K562 (cell line): ENCODE results near the gene EPHB1. TPM values are rescaled to one million over a fixed set of nuclear protein-coding genes. Genes with fewer than 3 reads are reported as not detected.

Source experiments
- BRD9 ChIP-seq: fragments of 450-650 bp; IDR thresholded peaks from 2 replicates; pipeline ENCODE4 v1.6.1; 2018; ENCODE audit warnings: low read depth; ENCODE audit not compliant: partially characterized antibody
- CHD2 ChIP-seq: IDR thresholded peaks from 2 replicates; pipeline ENCODE4 v1.6.1; 2011; ENCODE audit warnings: low read depth, low read length
- ESRRB ChIP-seq: fragments of 250-450 bp; sonication (Bioruptor Pico); IDR thresholded peaks from 2 replicates; pipeline ENCODE4 v1.5.0; 2020; ENCODE audit warnings: mild to moderate bottlenecking, moderate library complexity, borderline replicate concordance
- MXI1 ChIP-seq: IDR thresholded peaks from 2 replicates; pipeline ENCODE4 v1.6.1; 2011; ENCODE audit warnings: low read depth, mild to moderate bottlenecking, improper control_type of control experiment, low read length
- MYNN ChIP-seq, 2 experiments: sonication (generic); formaldehyde crosslinking in 1 of 2; IDR thresholded peaks; 2 replicates each; pipeline versions ENCODE4 v1.5.0 to v1.6.1; 2016 to 2020; ENCODE audit warnings: antibody characterized with exemption in 1 of 2, missing genetic modification reagents in 1 of 2
- NCOA6 ChIP-seq: fragments of 450-650 bp; IDR thresholded peaks from 2 replicates; pipeline ENCODE4 v1.6.1; 2017; ENCODE audit warnings: mild to moderate bottlenecking
- SIN3B ChIP-seq: fragments of 450-650 bp; IDR thresholded peaks from 2 replicates; pipeline ENCODE4 v1.6.1; 2017; ENCODE audit warnings: low read depth, mild to moderate bottlenecking, moderate library complexity
- polyA plus RNA-seq, 8 experiments: library from polyadenylated mRNA; depleted of rRNA in 4 of 8; stranded (reverse) in 5 of 8; unstranded in 3 of 8; fragments of >200 nt; fragmentation: Nextera tagmentation in 2 of 8; fragmentation: Illumina TruSeq in 1 of 8; extraction: Ambion mirVana in 2 of 8; extraction: Trizol in 1 of 8; gene quantifications; 2 replicates each; pipeline versions ENCODE4 v1.2.1 to v1.2.3, GENCODE V29; 2011 to 2014; ENCODE audit warnings: inconsistent platforms in 1 of 8, missing spikeins in 1 of 8
- total RNA-seq, 7 experiments: library from RNA; depleted of rRNA in 6 of 7; stranded (reverse); fragments of >200 nt in 6 of 7; fragmentation: Illumina TruSeq in 2 of 7; extraction: Trizol in 2 of 7; gene quantifications; 2 replicates each; pipeline versions ENCODE4 v1.2.1 to v1.2.3, GENCODE V29; 2011 to 2021; ENCODE audit warnings: low replicate concordance in 1 of 7
- TF ChIP-seq, protein P1 (sequence below): fragments of 250-450 bp; sonication (Bioruptor Pico); IDR thresholded peaks from 2 replicates; pipeline ENCODE4 v1.5.0; 2022; ENCODE audit warnings: mild to moderate bottlenecking
- TF ChIP-seq, protein P2 (sequence below): fragments of 450-650 bp; formaldehyde crosslinking; IDR thresholded peaks from 2 replicates; pipeline ENCODE4 v1.4.0; 2020; ENCODE audit warnings: mild to moderate bottlenecking, moderate library complexity
- TF ChIP-seq, protein P3 (sequence below): fragments of 250-450 bp; sonication (Bioruptor Pico); IDR thresholded peaks from 2 replicates; pipeline ENCODE4 v1.8.0; 2021; ENCODE audit warnings: borderline replicate concordance, mild to moderate bottlenecking, moderate library complexity; ENCODE audit not compliant: poor library complexity, severe bottlenecking

The EPHB1 gene
- total and polyA plus RNA-seq, 9 of the 15 experiments (the other 6 are each of a cell fraction or from before 2014, with no cell fraction given), result 0.29 TPM; not detected in 8

DNA sequence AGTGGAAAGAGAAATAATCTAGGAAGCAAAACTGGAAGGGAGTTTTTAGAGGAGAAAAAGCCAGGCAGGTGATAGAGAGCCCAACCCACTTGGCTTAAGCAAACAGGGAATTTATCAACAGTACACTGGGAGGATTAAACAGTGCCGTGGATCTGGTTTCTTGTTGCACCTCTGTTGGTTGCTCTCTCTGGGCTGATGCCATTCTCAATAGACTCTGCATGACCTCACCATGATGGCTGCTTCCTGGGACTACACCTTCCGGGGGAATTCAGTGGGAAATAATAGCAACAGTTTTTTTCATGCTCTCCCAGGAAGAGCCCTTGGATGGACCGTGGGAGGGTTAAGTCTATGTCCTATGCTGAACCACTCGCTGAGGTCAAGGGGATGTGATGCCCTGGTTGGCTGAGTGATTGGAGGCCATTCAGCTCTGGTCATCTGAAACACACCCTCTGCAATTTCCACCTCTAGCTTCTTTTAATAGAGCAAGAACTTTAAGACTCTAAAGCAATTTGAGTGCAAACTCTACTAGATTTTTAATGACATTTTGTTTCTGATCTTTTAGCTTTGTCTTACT, 74.2 kb downstream of the EPHB1 start (continued):
- TF ChIP-seq NCOA6, result no peak
- TF ChIP-seq SIN3B, result no peak
- TF ChIP-seq CHD2, result no peak
- TF ChIP-seq, protein P1, sequence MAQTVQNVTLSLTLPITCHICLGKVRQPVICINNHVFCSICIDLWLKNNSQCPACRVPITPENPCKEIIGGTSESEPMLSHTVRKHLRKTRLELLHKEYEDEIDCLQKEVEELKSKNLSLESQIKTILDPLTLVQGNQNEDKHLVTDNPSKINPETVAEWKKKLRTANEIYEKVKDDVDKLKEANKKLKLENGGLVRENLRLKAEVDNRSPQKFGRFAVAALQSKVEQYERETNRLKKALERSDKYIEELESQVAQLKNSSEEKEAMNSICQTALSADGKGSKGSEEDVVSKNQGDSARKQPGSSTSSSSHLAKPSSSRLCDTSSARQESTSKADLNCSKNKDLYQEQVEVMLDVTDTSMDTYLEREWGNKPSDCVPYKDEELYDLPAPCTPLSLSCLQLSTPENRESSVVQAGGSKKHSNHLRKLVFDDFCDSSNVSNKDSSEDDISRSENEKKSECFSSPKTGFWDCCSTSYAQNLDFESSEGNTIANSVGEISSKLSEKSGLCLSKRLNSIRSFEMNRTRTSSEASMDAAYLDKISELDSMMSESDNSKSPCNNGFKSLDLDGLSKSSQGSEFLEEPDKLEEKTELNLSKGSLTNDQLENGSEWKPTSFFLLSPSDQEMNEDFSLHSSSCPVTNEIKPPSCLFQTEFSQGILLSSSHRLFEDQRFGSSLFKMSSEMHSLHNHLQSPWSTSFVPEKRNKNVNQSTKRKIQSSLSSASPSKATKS, result no peak
- TF ChIP-seq MXI1, result no peak
- TF ChIP-seq ESRRB, result no peak
- TF ChIP-seq, protein P2, sequence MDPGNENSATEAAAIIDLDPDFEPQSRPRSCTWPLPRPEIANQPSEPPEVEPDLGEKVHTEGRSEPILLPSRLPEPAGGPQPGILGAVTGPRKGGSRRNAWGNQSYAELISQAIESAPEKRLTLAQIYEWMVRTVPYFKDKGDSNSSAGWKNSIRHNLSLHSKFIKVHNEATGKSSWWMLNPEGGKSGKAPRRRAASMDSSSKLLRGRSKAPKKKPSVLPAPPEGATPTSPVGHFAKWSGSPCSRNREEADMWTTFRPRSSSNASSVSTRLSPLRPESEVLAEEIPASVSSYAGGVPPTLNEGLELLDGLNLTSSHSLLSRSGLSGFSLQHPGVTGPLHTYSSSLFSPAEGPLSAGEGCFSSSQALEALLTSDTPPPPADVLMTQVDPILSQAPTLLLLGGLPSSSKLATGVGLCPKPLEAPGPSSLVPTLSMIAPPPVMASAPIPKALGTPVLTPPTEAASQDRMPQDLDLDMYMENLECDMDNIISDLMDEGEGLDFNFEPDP, result no peak
- TF ChIP-seq BRD9, result no peak
- TF ChIP-seq MYNN (IDR thresholded peaks at IDR 0.05), result no peak
- no peak for TF ChIP-seq MYNN (CRISPR knock-in tag; IDR thresholded peaks at IDR 0.05)
- TF ChIP-seq, protein P3, sequence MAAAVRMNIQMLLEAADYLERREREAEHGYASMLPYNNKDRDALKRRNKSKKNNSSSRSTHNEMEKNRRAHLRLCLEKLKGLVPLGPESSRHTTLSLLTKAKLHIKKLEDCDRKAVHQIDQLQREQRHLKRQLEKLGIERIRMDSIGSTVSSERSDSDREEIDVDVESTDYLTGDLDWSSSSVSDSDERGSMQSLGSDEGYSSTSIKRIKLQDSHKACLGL (CRISPR knock-in tag), result no peak
